K562 (cell line): ENCODE results near the gene CAB39. TPM values are rescaled to one million over a fixed set of nuclear protein-coding genes. Genes with fewer than 3 reads are reported as not detected.

Experiments
- ELF4 ChIP-seq: fragments of 450-650 bp; formaldehyde crosslinking; IDR thresholded peaks from 2 replicates; pipeline ENCODE4 v1.4.0; 2022; ENCODE audit warnings: missing genetic modification characterization
- EP300 ChIP-seq: IDR thresholded peaks from 2 replicates; pipeline ENCODE4 v1.6.1; 2012; ENCODE audit warnings: low read length, improper control_type of control experiment
- FOSL1 ChIP-seq: fragments of 200-800 bp; sonication (Bioruptor generic); conservative IDR thresholded peaks from 2 replicates; pipeline ENCODE4 v1.6.1; 2016; ENCODE audit warnings: missing genetic modification characterization, missing compliant biosample characterization
- HMBOX1 ChIP-seq: sonication (generic); IDR thresholded peaks from 2 replicates; pipeline ENCODE4 v1.6.1; 2016
- MAFK ChIP-seq: IDR thresholded peaks from 2 replicates; pipeline ENCODE4 v1.6.1; 2011; ENCODE audit warnings: low read length, improper control_type of control experiment
- MECOM ChIP-seq: fragments of 250-450 bp; sonication (Bioruptor Pico); IDR thresholded peaks from 2 replicates; pipeline ENCODE4 v1.8.0; 2022; ENCODE audit warnings: inconsistent platforms
- MYC ChIP-seq, 2 experiments: fragments of 250-450 bp in 1 of 2; sonication (Bioruptor Pico) in 1 of 2; IDR thresholded peaks; 2 replicates each; pipeline versions ENCODE4 v1.5.1 to v1.6.1; 2012 to 2021; ENCODE audit warnings: low read depth in 2 of 2, borderline replicate concordance in 1 of 2, improper control_type of control experiment in 1 of 2, low read length in 1 of 2, mild to moderate bottlenecking in 1 of 2, moderate library complexity in 1 of 2
- VEZF1 ChIP-seq: fragments of 200-800 bp; sonication (Bioruptor generic); IDR thresholded peaks from 2 replicates; pipeline ENCODE4 v1.6.1; 2017; ENCODE audit warnings: missing genetic modification characterization, missing compliant biosample characterization
- ZFX ChIP-seq: sonication (generic); formaldehyde crosslinking; IDR thresholded peaks from 2 replicates; pipeline ENCODE4 v1.8.0; 2022; ENCODE audit warnings: mild to moderate bottlenecking, missing genetic modification reagents, moderate library complexity
- ZNF766 ChIP-seq: fragments of 200-800 bp; sonication (Bioruptor generic); conservative IDR thresholded peaks from 2 replicates; pipeline ENCODE4 v1.6.1; 2016; ENCODE audit warnings: missing genetic modification characterization, missing compliant biosample characterization
- polyA plus RNA-seq, 8 experiments: library from polyadenylated mRNA; depleted of rRNA in 4 of 8; stranded (reverse) in 5 of 8; unstranded in 3 of 8; fragments of >200 nt; fragmentation: Nextera tagmentation in 2 of 8; fragmentation: Illumina TruSeq in 1 of 8; extraction: Ambion mirVana in 2 of 8; extraction: Trizol in 1 of 8; gene quantifications; 2 replicates each; pipeline versions ENCODE4 v1.2.1 to v1.2.3, GENCODE V29; 2011 to 2014; ENCODE audit warnings: inconsistent platforms in 1 of 8, missing spikeins in 1 of 8
- total RNA-seq, 7 experiments: library from RNA; depleted of rRNA in 6 of 7; stranded (reverse); fragments of >200 nt in 6 of 7; fragmentation: Illumina TruSeq in 2 of 7; extraction: Trizol in 2 of 7; gene quantifications; 2 replicates each; pipeline versions ENCODE4 v1.2.1 to v1.2.3, GENCODE V29; 2011 to 2021; ENCODE audit warnings: low replicate concordance in 1 of 7
- TF ChIP-seq, protein P1 (sequence below): sonication (generic); formaldehyde crosslinking; IDR thresholded peaks from 2 replicates; pipeline ENCODE4 v1.8.1; 2023; ENCODE audit warnings: mild to moderate bottlenecking, missing genetic modification reagents
- TF ChIP-seq, protein P2 (sequence below), 2 experiments: IDR thresholded peaks; 2 replicates each; pipeline ENCODE4 v1.6.1; 2011; ENCODE audit warnings: borderline replicate concordance in 1 of 2, control low read depth in 1 of 2, low read depth in 1 of 2, low read length in 1 of 2, mild to moderate bottlenecking in 1 of 2, mixed read lengths in 1 of 2, moderate library complexity in 1 of 2; ENCODE audit not compliant: insufficient read depth in 1 of 2, insufficient read length in 1 of 2, poor library complexity in 1 of 2, severe bottlenecking in 1 of 2; ENCODE audit errors: extremely low read depth in 1 of 2
- TF ChIP-seq, protein P3 (sequence below), 2 experiments: fragments of 250-450 bp in 1 of 2; fragments of 450-650 bp in 1 of 2; sonication (Bioruptor Pico) in 1 of 2; IDR thresholded peaks; 2 replicates each; pipeline versions ENCODE4 v1.6.1 to v1.8.0; 2016 to 2021; ENCODE audit warnings: mild to moderate bottlenecking in 2 of 2, moderate library complexity in 2 of 2, missing compliant biosample characterization in 1 of 2, missing genetic modification characterization in 1 of 2
- TF ChIP-seq, protein P4 (sequence below): fragments of 450-650 bp; conservative IDR thresholded peaks from 2 replicates; pipeline ENCODE4 v1.6.1; 2016; ENCODE audit warnings: missing genetic modification characterization, low read depth, mild to moderate bottlenecking, missing compliant biosample characterization, moderate library complexity
- TF ChIP-seq, protein P5 (sequence below): sonication (generic); formaldehyde crosslinking; IDR thresholded peaks from 2 replicates; pipeline ENCODE4 v1.8.0; 2022; ENCODE audit warnings: missing genetic modification reagents, mild to moderate bottlenecking, borderline replicate concordance

Gene CAB39
- total and polyA plus RNA-seq, 9 of the 15 experiments (the other 6 are each of a cell fraction or from before 2014, with no cell fraction given), result 27.2 to 94.4 (median 70.1) TPM

DNA sequence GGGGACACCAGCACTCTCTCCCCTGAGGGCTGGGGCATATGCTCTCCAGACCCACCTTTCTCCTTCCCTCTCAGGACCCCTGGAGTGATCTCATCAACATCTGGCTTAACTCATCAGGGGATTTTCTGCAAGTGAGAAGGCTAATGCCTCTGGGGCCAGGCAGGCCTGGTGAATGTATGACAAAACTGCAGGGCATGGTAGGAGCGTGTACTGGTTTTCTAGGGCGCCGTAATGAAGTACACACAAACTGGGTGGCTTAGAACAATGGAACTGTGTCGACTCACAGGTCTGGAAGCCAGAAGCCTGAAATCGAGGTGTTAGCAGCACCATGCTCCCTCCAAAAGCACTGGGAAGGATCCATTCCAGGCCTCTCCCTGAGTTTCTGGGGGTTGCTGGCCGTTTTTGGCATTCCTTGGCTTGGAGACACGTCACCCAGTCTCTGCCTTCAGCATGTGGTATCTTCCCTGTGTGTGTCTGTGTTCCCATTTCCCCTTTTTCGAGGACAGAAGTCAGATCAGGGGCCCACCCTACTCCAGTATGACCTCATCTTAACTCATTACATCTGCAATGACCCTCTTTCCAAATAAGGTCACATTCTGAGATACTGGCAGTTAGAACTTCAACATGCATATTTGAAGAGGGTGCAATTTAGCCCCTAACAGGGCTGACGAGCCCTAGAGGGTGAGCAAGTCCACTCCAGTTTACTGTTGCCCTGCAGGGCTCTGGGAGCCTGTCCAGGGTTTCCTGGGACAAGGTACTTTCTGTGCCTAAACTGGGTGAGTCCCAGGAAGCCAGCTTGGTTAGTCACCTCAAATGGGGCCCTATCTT lies 45.5 kb upstream of the CAB39 start (continued):
- TF ChIP-seq, protein P1, sequence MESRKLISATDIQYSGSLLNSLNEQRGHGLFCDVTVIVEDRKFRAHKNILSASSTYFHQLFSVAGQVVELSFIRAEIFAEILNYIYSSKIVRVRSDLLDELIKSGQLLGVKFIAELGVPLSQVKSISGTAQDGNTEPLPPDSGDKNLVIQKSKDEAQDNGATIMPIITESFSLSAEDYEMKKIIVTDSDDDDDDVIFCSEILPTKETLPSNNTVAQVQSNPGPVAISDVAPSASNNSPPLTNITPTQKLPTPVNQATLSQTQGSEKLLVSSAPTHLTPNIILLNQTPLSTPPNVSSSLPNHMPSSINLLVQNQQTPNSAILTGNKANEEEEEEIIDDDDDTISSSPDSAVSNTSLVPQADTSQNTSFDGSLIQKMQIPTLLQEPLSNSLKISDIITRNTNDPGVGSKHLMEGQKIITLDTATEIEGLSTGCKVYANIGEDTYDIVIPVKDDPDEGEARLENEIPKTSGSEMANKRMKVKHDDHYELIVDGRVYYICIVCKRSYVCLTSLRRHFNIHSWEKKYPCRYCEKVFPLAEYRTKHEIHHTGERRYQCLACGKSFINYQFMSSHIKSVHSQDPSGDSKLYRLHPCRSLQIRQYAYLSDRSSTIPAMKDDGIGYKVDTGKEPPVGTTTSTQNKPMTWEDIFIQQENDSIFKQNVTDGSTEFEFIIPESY (CRISPR knock-in tag), result 0 out of 2 replicates have a peak, but pooled peaks have one; percentile 32
- TF ChIP-seq EP300 (0 out of 2 replicates have a peak, but pooled peaks have one; percentile 20), MYC (IDR thresholded peaks at IDR 0.05; ENCODE audit: low read depth, low read length) (peak; percentile 46; the same call in 1 of the 2 replicates), MYC (CRISPR knock-in tag; IDR thresholded peaks at IDR 0.05; ENCODE audit: borderline replicate concordance, low read depth) (no peak), MECOM (CRISPR knock-in tag) (peak; percentile 37), HMBOX1 (peak; percentile 58; the same call in 1 of the 2 replicates), MAFK (0 out of 2 replicates have a peak, but pooled peaks have one; percentile 6), VEZF1 (peak; percentile 61), FOSL1 (tag) (peak; percentile 77), ZFX (CRISPR knock-in tag) (peak; percentile 52), ELF4 (peak; percentile 56; the same call in 1 of the 2 replicates), ZNF766 (CRISPR knock-in tag) (peak; percentile 91)
- TF ChIP-seq, protein P2, sequence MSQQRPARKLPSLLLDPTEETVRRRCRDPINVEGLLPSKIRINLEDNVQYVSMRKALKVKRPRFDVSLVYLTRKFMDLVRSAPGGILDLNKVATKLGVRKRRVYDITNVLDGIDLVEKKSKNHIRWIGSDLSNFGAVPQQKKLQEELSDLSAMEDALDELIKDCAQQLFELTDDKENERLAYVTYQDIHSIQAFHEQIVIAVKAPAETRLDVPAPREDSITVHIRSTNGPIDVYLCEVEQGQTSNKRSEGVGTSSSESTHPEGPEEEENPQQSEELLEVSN (IDR thresholded peaks at IDR 0.05; ENCODE audit: borderline replicate concordance in 1 of 2, extremely low read depth in 1 of 2, insufficient read depth in 1 of 2, insufficient read length in 1 of 2, low read depth in 1 of 2, low read length in 1 of 2, poor library complexity in 1 of 2, severe bottlenecking in 1 of 2), result peak in 1 of 2 experiments; percentile 57
- TF ChIP-seq, protein P3, sequence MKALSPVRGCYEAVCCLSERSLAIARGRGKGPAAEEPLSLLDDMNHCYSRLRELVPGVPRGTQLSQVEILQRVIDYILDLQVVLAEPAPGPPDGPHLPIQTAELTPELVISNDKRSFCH (CRISPR knock-in tag; IDR thresholded peaks at IDR 0.05), result no peak
- TF ChIP-seq, protein P3 (tag; IDR thresholded peaks at IDR 0.05), result peak; percentile 60; the same call in 1 of the 2 replicates
- TF ChIP-seq, protein P4, sequence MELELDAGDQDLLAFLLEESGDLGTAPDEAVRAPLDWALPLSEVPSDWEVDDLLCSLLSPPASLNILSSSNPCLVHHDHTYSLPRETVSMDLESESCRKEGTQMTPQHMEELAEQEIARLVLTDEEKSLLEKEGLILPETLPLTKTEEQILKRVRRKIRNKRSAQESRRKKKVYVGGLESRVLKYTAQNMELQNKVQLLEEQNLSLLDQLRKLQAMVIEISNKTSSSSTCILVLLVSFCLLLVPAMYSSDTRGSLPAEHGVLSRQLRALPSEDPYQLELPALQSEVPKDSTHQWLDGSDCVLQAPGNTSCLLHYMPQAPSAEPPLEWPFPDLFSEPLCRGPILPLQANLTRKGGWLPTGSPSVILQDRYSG (tag), result peak; percentile 73; the same call in 1 of the 2 replicates
- TF ChIP-seq, protein P5, sequence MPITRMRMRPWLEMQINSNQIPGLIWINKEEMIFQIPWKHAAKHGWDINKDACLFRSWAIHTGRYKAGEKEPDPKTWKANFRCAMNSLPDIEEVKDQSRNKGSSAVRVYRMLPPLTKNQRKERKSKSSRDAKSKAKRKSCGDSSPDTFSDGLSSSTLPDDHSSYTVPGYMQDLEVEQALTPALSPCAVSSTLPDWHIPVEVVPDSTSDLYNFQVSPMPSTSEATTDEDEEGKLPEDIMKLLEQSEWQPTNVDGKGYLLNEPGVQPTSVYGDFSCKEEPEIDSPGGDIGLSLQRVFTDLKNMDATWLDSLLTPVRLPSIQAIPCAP (CRISPR knock-in tag), result no peak
